HG02884 (cell line): ENCODE data around the gene TRIM64C.
"Not testable (repeated sequence)": the region's sequence is repeated elsewhere in the genome, so short reads cannot be mapped to it uniquely, and the experiment has no call there.

ENCODE experiments used
- ATAC-seq: cut with Tn5 transposase; IDR thresholded peaks from one replicate; pipeline ENCODE4 v1.9.1; 2021; ENCODE audit warnings: mild to moderate bottlenecking, moderate library complexity; ENCODE audit not compliant: unreplicated experiment

The TRIM64C gene

GRCh38 chr11:49059012-49059411 is at the start of gene TRIM64C:
Gene TRIM64C, minus strand, starts transcription at chr11:49059112. Its CDS starts 0 bp downstream, at chr11:49059112.
- not testable (repeated sequence) for ATAC-seq

- ATAC-seq: not testable (repeated sequence)
These were observed 43.4 kb upstream of the TRIM64C start for GRCh38 chr11:49102356-49102755.

- ATAC-seq: not testable (repeated sequence)
These were observed 11.0 kb upstream of the TRIM64C start for GRCh38 chr11:49069897-49070296.

- not testable (repeated sequence) for ATAC-seq
These were observed 9.1 kb downstream of the TRIM64C start for GRCh38 chr11:49049821-49050220.

- not testable (repeated sequence) for ATAC-seq
These were observed 10.7 kb downstream of the TRIM64C start for GRCh38 chr11:49048229-49048628.

GRCh38 chr11:49028523-49028922 is 30.4 kb downstream of the TRIM64C start, which contains the start of gene TRIM49B:
Gene TRIM49B, plus strand, starts transcription at chr11:49028823. Its CDS starts 2,777 bp downstream, at chr11:49031600.
- not testable (repeated sequence) for ATAC-seq
